Small intestine (tissue), 7 donors: ENCODE measurements around the gene HTRA3. TPM values are rescaled to one million over a fixed set of nuclear protein-coding genes. Genes with fewer than 3 reads are reported as not detected.

Source experiments
- DNase-seq, 2 donors: peaks; one replicate each; pipeline versions ENCODE4 v3.0.0 to v3.0.0-alpha.2; 2013
- FAIRE-seq: peaks from 2 replicates; lab custom pipeline; 2012; peaks lifted over from hg19 to GRCh38; lab: Jason Lieb, UNC
- H3K27ac ChIP-seq, 3 donors: one replicate each; pipeline ENCODE4 v1.5.1; 2013; ENCODE audit warnings: low read length in 2 of 3, mild to moderate bottlenecking in 2 of 3, control low read depth in 1 of 3, inconsistent platforms in 1 of 3, low read depth in 1 of 3, moderate library complexity in 1 of 3
- H3K27me3 ChIP-seq, 3 donors: one replicate each; pipeline ENCODE4 v1.6.1; 2013; ENCODE audit warnings: low read length in 3 of 3, inconsistent platforms in 1 of 3; ENCODE audit not compliant: control insufficient read depth in 3 of 3, insufficient read depth in 3 of 3
- H3K36me3 ChIP-seq, 3 donors: one replicate each; pipeline ENCODE4 v1.6.1; 2013; ENCODE audit warnings: low read length in 3 of 3, inconsistent platforms in 1 of 3, low read depth in 1 of 3, mild to moderate bottlenecking in 1 of 3, moderate library complexity in 1 of 3; ENCODE audit not compliant: control insufficient read depth in 3 of 3, insufficient read depth in 2 of 3
- H3K4me1 ChIP-seq, 3 donors: one replicate each; pipeline ENCODE4 v1.6.1; 2013; ENCODE audit warnings: low read length in 2 of 3, inconsistent platforms in 1 of 3, low read depth in 1 of 3, mild to moderate bottlenecking in 1 of 3, moderate library complexity in 1 of 3; ENCODE audit not compliant: control insufficient read depth in 3 of 3, insufficient read depth in 2 of 3
- H3K4me3 ChIP-seq, 3 donors: one replicate each; pipeline ENCODE4 v1.5.1; 2013; ENCODE audit warnings: low read length in 3 of 3, control low read depth in 1 of 3, inconsistent platforms in 1 of 3, low read depth in 1 of 3, mild to moderate bottlenecking in 1 of 3, moderate library complexity in 1 of 3
- H3K9me3 ChIP-seq, 2 donors: one replicate each; pipeline ENCODE4 v1.6.1; 2013; ENCODE audit warnings: low read depth in 1 of 2, low read length in 1 of 2; ENCODE audit not compliant: control insufficient read depth in 2 of 2, insufficient read depth in 1 of 2
- WGBS, 3 donors: extraction: QIAGEN DNeasy Blood & Tissue Kit; methylation state at CpG; one replicate each; pipeline ENCODE4 v1.1.7; 2013; 5-methylcytosine and 5-hydroxymethylcytosine counted together
- polyA plus RNA-seq, 4 donors: library from polyadenylated mRNA; stranded (reverse) in 3 of 4; unstranded in 1 of 4; fragments of 200-250 nt in 3 of 4; fragments of 120-200 nt in 1 of 4; gene quantifications; one replicate each; pipeline versions ENCODE4 v1.2.1 to v1.2.3, GENCODE V29; 2013
- donor health status: healthy with polysubstance abuse.
- donor health status: control.
- donor health status: control.
- donor health status: Bipolar disorder and iron deficiency.
- donor health status: healthy.

Gene HTRA3
- polyA plus RNA-seq, 4 donors, result 0.67 to 13.2 (median 6.1) TPM

DNA sequence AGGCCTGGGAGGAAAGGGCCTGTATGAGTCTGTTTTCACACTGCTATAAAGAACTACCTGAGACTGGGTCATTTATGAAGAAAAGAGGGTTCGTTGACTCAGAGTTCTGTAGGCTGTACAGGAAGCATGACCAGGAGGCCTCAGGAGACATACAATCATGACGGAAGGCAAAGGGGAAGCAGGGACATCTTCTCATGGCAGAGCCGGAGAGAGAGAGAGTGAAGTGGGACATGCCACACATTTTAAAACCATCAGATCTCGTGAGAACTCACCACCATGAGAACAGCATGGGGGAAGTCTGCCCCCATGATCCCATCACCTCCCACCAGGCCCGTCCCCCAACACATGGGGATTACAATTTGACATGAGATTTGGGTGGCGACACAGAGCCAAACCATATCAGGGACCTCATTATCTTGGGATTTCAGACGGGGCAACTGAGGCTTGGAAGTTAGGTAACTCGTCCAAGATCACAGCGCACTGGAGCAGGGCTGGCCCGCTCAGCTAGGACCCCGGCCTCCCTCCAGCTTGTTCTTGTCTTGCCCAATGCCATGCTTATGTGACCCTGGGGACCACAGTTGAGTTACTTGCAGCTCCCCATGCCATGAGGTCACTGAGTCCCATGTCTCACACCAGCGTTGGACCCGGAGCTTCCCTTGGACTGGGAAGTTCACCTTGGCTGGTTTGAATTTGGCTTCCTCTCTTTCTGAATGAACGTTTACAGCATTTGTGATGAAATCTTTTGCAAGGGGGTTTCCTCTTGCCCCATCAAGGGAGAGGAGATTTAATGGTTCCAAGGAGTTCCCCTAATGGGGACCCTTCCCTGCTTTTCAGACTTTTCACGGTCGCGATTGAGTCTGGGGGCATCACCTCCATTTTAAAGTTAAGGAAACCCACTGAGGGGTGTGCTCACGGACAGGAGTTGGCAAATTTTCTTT lies 18.1 kb downstream of the HTRA3 start:
- Histone ChIP-seq H3K9me3 (no peaks in the 10 kb centered on the region), H3K27me3 (no peaks in the 10 kb centered on the region), H3K4me1 (no peaks in the 10 kb centered on the region), H3K27ac (no peak overlapping the region), H3K4me3 (no peak overlapping the region), H3K36me3 (no peaks in the 10 kb centered on the region)
- DNase-seq (no peak), FAIRE-seq (no peak)
- WGBS, 3 donors, result 81 to 87% (median 86%) methylated on average over 18 of the region's 18 CpGs

- Histone ChIP-seq H3K27me3 (no peaks in the 10 kb centered on the region), H3K27ac (no peak overlapping the region), H3K4me3 (no peak overlapping the region), H3K36me3 (peaks cover 0 to 4% (median 0%) of the 10 kb centered on the region in 3 donors), H3K9me3 (no peaks in the 10 kb centered on the region), H3K4me1 (no peaks in the 10 kb centered on the region)
- DNase-seq, result no peak
- WGBS, 3 donors, result 52 to 76% (median 59%) methylated on average over 13 of the region's 13 CpGs
- no peak for FAIRE-seq
Measured at GRCh38 chr4:8289151-8289750, 19.7 kb downstream of the HTRA3 start.

GRCh38 chr4:8289956-8290700 lies 20.6 kb downstream of the HTRA3 start:
- H3K36me3 ChIP-seq, result peaks cover 0 to 4% (median 0%) of the 10 kb centered on the region in 3 donors
- no peak overlapping the region for H3K27ac ChIP-seq
- H3K4me1 ChIP-seq, result no peaks in the 10 kb centered on the region
- no peak overlapping the region for H3K4me3 ChIP-seq
- no peaks in the 10 kb centered on the region for H3K27me3 ChIP-seq
- no peak for FAIRE-seq
- H3K9me3 ChIP-seq, result no peaks in the 10 kb centered on the region
- 79 to 84% (median 83%) methylated on average over 29 of the region's 29 CpGs for WGBS, 3 donors
- no peak for DNase-seq

GRCh38 chr4:8290701-8290970 lies 21.1 kb downstream of the HTRA3 start:
- Histone ChIP-seq H3K27me3 (no peaks in the 10 kb centered on the region), H3K27ac (no peak overlapping the region), H3K4me1 (no peaks in the 10 kb centered on the region), H3K9me3 (no peaks in the 10 kb centered on the region), H3K4me3 (no peak overlapping the region), H3K36me3 (peaks cover 0 to 4% (median 0%) of the 10 kb centered on the region in 3 donors)
- no peak for DNase-seq
- WGBS, 3 donors, result 73 to 88% (median 83%) methylated on average over 8 of the region's 8 CpGs
- no peak for FAIRE-seq

GRCh38 chr4:8291036-8291682 lies 21.6 kb downstream of the HTRA3 start:
- DNase-seq (no peak), FAIRE-seq (no peak)
- H3K27me3 ChIP-seq, result no peaks in the 10 kb centered on the region
- peaks cover 0 to 4% (median 0%) of the 10 kb centered on the region in 3 donors for H3K36me3 ChIP-seq
- H3K4me1 ChIP-seq, result no peaks in the 10 kb centered on the region
- no peak overlapping the region for H3K27ac ChIP-seq
- H3K9me3 ChIP-seq, result no peaks in the 10 kb centered on the region
- WGBS, 3 donors, result 79 to 84% (median 81%) methylated on average over 18 to 21 of the region's 21 CpGs
- H3K4me3 ChIP-seq, result no peak overlapping the region

DNA sequence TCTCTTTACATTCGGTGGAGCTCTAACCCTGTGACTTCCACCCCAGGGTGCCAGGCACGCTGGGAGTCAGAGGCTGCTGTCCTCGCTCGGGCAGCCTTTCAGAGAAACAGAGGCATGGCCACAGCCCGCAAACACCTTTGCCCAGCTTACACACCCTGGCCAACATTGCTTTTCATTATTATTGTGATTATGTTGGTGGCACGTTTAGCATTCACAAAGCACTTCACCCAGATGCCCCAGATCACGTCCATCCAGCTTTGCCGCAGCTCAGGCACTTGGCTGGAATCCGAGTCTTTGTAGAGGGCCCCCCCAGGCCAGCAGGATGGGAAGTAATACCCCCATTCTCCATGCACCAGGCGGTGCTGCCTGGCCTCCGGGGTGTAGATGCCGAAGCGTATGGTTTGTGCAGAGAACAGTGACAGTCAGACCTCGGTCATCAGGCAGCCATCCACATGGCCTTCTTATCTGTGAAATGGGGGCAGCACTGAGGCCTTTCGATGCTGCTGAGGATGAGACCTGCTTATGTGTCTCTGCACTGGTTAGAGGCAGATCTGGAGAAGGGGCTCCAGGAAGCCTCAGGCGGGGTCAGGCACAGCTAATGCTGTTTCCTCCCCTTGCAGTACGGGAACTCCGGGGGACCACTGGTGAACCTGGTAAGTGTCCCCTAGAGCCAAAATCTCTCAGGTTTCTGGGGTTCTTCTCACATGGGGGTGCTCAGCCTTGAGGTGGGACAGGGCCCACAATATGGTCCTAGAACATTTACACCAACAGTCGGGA lies 22.3 kb downstream of the HTRA3 start:
- no peak for DNase-seq
- Histone ChIP-seq H3K4me1 (no peaks in the 10 kb centered on the region), H3K36me3 (peaks cover 0 to 4% (median 0%) of the 10 kb centered on the region in 3 donors), H3K9me3 (no peaks in the 10 kb centered on the region), H3K4me3 (no peak overlapping the region), H3K27ac (no peak overlapping the region), H3K27me3 (no peaks in the 10 kb centered on the region)
- no peak for FAIRE-seq
- WGBS, 3 donors, result 78 to 89% (median 79%) methylated on average over 19 of the region's 19 CpGs

DNA sequence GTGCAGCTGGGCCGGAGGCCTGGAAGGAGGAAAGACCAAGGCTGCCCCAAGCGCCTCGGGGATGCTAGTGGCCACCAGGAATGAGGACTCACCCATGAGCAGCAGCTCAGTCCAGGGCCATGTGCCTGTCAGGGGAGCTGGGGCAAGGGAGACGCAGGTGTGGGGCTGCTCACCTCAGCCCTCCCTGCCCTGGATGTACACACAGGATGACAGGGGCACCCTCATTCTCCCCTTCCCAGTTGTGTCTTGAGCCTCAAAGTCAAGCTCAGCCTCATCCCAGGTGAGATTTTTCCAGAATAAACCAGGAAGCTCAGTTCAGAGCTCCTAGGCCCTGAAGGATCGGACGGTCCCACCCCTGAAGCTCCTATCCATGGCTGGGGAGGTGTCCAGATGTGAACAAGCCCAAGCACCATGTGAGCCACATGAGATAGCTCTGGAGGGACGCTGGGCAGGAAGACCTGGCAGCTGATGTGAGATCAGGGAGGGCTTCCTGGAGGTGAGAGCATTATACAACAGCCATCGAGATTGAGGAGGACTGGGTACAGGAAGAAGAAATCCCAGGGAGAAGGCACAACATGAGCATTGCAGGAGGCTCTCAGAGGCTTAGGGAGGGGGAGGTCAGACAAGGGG lies 23.0 kb downstream of the HTRA3 start:
- H3K27me3 ChIP-seq, result no peaks in the 10 kb centered on the region
- no peak overlapping the region for H3K4me3 ChIP-seq
- H3K36me3 ChIP-seq, result peaks cover 0 to 4% (median 0%) of the 10 kb centered on the region in 3 donors
- H3K9me3 ChIP-seq, result no peaks in the 10 kb centered on the region
- FAIRE-seq (no peak), DNase-seq (no peak)
- 71 to 88% (median 72%) methylated on average over 8 of the region's 8 CpGs for WGBS, 3 donors
- no peaks in the 10 kb centered on the region for H3K4me1 ChIP-seq
- H3K27ac ChIP-seq, result no peak overlapping the region
